Measurements from ENCODE around the gene CPNE5. TPM values are rescaled to one million over a fixed set of nuclear protein-coding genes. Genes with fewer than 3 reads are reported as not detected.

CPNE5 gene
- total and polyA plus RNA-seq, 2 donors from 2014 or later, result 3.7 to 7.1 TPM

GRCh38 chr6:36722365-36722764 lies 116.9 kb downstream of the CPNE5 start:
- DNase-seq, result no peak
- no peak overlapping the region for H3K9ac ChIP-seq (ENCODE audit: low read length in 3 of 3)
- H3K27me3 ChIP-seq (ENCODE audit: control insufficient read depth, insufficient read depth, low read length), result no peaks in the 10 kb centered on the region
- intact Hi-C loops (cut with DNase I), result no loop called here
- no peak for TF ChIP-seq CTCF (IDR thresholded peaks at IDR 0.05; ENCODE audit: borderline replicate concordance, extremely low read depth, insufficient read depth)
- H3K36me3 ChIP-seq (ENCODE audit: control insufficient read depth in 2 of 3, insufficient read depth in 3 of 3, low read length in 3 of 3), result no peaks in the 10 kb centered on the region
- no peak overlapping the region for H3K4me3 ChIP-seq (ENCODE audit: low read length in 3 of 3)
- H3K27ac ChIP-seq (ENCODE audit: low read depth in 2 of 2, low read length in 2 of 2), result no peak overlapping the region
- FAIRE-seq, result no peak
- H3K9me3 ChIP-seq (ENCODE audit: control insufficient read depth in 2 of 3, insufficient read depth in 1 of 3, low read length in 3 of 3), result no peaks in the 10 kb centered on the region
- H3K4me1 ChIP-seq (ENCODE audit: control insufficient read depth in 2 of 3, insufficient read depth in 2 of 3, low read depth in 1 of 3, low read length in 3 of 3), result peaks cover 0 to 3% (median 0%) of the 10 kb centered on the region in 3 donors

- Histone ChIP-seq H3K9me3 (ENCODE audit: control insufficient read depth in 2 of 3, insufficient read depth in 1 of 3, low read length in 3 of 3) (no peaks in the 10 kb centered on the region), H3K27ac (ENCODE audit: low read depth in 2 of 2, low read length in 2 of 2) (no peak overlapping the region), H3K9ac (ENCODE audit: low read length in 3 of 3) (no peak overlapping the region), H3K36me3 (ENCODE audit: control insufficient read depth in 2 of 3, insufficient read depth in 3 of 3, low read length in 3 of 3) (no peaks in the 10 kb centered on the region), H3K27me3 (ENCODE audit: control insufficient read depth, insufficient read depth, low read length) (no peaks in the 10 kb centered on the region), H3K4me3 (ENCODE audit: low read length in 3 of 3) (no peak overlapping the region), H3K4me1 (ENCODE audit: control insufficient read depth in 2 of 3, insufficient read depth in 2 of 3, low read depth in 1 of 3, low read length in 3 of 3) (peaks cover 0 to 3% (median 0%) of the 10 kb centered on the region in 3 donors)
- no peak for DNase-seq
- TF ChIP-seq CTCF (IDR thresholded peaks at IDR 0.05; ENCODE audit: borderline replicate concordance, extremely low read depth, insufficient read depth), result no peak
- no peak for FAIRE-seq
- intact Hi-C loops (cut with DNase I), result no loop called here
Measured at GRCh38 chr6:36721369-36722140, 117.7 kb downstream of the CPNE5 start.

- DNase-seq (peak in 2 of 5 donors; percentile 32 to 33), FAIRE-seq (no peak)
- Histone ChIP-seq H3K4me3 (ENCODE audit: low read length in 3 of 3) (no peak overlapping the region), H3K36me3 (ENCODE audit: control insufficient read depth in 2 of 3, insufficient read depth in 3 of 3, low read length in 3 of 3) (no peaks in the 10 kb centered on the region), H3K27ac (ENCODE audit: low read depth in 2 of 2, low read length in 2 of 2) (no peak overlapping the region), H3K9me3 (ENCODE audit: control insufficient read depth in 2 of 3, insufficient read depth in 1 of 3, low read length in 3 of 3) (no peaks in the 10 kb centered on the region), H3K4me1 (ENCODE audit: control insufficient read depth in 2 of 3, insufficient read depth in 2 of 3, low read depth in 1 of 3, low read length in 3 of 3) (peaks cover 0 to 3% (median 0%) of the 10 kb centered on the region in 3 donors), H3K27me3 (ENCODE audit: control insufficient read depth, insufficient read depth, low read length) (no peaks in the 10 kb centered on the region), H3K9ac (ENCODE audit: low read length in 3 of 3) (no peak overlapping the region)
- TF ChIP-seq CTCF (IDR thresholded peaks at IDR 0.05; ENCODE audit: borderline replicate concordance, extremely low read depth, insufficient read depth), result no peak
- intact Hi-C loops (cut with DNase I), result no loop called here
Measured at GRCh38 chr6:36720251-36721141, 118.7 kb downstream of the CPNE5 start.

Data from kidney (tissue), 14 donors.